ENCODE data around the gene SERPINI1.

DNA sequence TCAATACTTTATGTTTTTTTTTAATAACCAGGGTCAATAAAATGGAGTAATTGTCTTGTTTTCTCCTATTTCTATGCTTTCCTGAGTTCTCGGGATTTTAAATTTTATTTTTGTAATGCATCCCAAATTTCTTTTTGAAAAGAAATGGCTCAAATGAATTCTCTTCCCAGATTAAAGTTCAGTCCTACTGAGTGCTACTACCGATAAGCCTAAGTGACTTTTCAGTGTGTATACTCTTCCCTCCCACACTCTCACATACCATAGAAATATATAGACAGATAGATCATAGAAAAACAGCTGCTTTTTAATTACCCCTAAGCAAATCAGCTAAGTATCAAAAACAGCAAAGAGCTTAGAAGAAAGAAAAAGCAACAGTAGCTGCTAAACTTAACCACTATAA is 1.5 kb downstream of the SERPINI1 start:
- TF ChIP-seq, protein P1, sequence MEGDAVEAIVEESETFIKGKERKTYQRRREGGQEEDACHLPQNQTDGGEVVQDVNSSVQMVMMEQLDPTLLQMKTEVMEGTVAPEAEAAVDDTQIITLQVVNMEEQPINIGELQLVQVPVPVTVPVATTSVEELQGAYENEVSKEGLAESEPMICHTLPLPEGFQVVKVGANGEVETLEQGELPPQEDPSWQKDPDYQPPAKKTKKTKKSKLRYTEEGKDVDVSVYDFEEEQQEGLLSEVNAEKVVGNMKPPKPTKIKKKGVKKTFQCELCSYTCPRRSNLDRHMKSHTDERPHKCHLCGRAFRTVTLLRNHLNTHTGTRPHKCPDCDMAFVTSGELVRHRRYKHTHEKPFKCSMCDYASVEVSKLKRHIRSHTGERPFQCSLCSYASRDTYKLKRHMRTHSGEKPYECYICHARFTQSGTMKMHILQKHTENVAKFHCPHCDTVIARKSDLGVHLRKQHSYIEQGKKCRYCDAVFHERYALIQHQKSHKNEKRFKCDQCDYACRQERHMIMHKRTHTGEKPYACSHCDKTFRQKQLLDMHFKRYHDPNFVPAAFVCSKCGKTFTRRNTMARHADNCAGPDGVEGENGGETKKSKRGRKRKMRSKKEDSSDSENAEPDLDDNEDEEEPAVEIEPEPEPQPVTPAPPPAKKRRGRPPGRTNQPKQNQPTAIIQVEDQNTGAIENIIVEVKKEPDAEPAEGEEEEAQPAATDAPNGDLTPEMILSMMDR (IDR thresholded peaks at IDR 0.05), result no peak
- no peak for TF ChIP-seq POLR2AphosphoS5 (IDR thresholded peaks at IDR 0.05)
